SU-DHL-6 (cell line): ENCODE results near the gene CDH3.

Source experiments
- EZH2phosphoT487 ChIP-seq: fragments of 200-600 bp; sonication (generic), shearing (Covaris generic); conservative IDR thresholded peaks from 2 replicates; pipeline ENCODE4 v1.6.1; 2018; ENCODE audit warnings: mild to moderate bottlenecking, antibody characterized with exemption, low read length, moderate library complexity, mixed read lengths
- TF ChIP-seq, protein P1 (sequence below): fragments of 200-600 bp; sonication (generic); IDR thresholded peaks from one replicate; pipeline ENCODE4 v1.5.1; 2017; ENCODE audit warnings: antibody characterized with exemption, mild to moderate bottlenecking, low read length, moderate library complexity; ENCODE audit not compliant: insufficient read depth, poor library complexity, severe bottlenecking

DNA sequence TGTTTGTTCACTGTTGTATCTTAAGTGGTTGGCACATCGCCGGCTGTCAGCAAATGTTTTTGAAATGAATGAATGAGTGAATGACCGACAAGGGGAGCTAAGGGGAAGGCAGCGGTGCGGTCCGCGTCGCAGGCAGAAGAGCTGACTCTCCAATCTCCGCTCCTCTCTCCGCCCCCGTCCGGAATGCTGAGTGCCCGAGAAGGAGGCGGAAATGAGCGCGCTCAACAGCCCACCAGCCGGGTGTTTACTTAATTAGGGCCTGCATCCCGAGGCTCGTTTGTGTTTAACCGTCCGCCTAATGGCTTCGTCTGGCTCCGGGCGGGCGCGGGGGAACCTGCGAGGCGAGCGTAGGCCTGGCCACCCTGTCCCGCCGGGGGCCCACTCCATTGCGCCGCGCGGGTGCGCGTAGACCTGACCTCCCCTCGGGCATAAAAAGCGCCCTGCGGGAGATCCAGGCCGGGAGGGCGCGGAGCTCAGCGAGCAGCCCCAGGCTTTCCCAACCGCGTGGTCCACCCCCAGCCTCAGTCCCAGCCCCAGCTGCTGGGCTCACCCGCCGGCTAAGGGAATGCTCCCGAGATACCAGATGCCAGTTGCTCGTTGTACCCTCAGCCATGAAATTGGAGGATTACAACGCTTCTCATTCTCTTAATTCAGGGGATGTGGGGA, 2.5 kb upstream of the CDH3 start:
- TF ChIP-seq, protein P1, sequence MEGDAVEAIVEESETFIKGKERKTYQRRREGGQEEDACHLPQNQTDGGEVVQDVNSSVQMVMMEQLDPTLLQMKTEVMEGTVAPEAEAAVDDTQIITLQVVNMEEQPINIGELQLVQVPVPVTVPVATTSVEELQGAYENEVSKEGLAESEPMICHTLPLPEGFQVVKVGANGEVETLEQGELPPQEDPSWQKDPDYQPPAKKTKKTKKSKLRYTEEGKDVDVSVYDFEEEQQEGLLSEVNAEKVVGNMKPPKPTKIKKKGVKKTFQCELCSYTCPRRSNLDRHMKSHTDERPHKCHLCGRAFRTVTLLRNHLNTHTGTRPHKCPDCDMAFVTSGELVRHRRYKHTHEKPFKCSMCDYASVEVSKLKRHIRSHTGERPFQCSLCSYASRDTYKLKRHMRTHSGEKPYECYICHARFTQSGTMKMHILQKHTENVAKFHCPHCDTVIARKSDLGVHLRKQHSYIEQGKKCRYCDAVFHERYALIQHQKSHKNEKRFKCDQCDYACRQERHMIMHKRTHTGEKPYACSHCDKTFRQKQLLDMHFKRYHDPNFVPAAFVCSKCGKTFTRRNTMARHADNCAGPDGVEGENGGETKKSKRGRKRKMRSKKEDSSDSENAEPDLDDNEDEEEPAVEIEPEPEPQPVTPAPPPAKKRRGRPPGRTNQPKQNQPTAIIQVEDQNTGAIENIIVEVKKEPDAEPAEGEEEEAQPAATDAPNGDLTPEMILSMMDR, result no peak
- TF ChIP-seq EZH2phosphoT487, result no peak
